SK-N-SH (cell line): ENCODE measurements around the gene ZWINT. TPM values are rescaled to one million over a fixed set of nuclear protein-coding genes. Genes with fewer than 3 reads are reported as not detected.

Source experiments
- CTCF ChIA-PET: fragments of 300-600, 350-600 bp; formaldehyde crosslinking; extraction: SDS; loops from one replicate; lab custom pipeline; 2021; lab: Yijun Ruan, JAX
- POLR2A ChIA-PET: fragments of 350-600 bp; sonication (Branson Sonifier 250); formaldehyde crosslinking; extraction: SDS; loops from one replicate; lab custom pipeline; 2020; ENCODE audit warnings: antibody characterized with exemption, inconsistent platforms; lab: Yijun Ruan, JAX
- DNase-seq: peaks from one replicate; pipeline ENCODE4 v3.0.0; 2012
- H2AFZ ChIP-seq: fragments of 200-600 bp; sonication (generic); 2 replicates; pipeline ENCODE4 v1.8.1; 2016; ENCODE audit warnings: antibody characterized with exemption, mild to moderate bottlenecking, low read depth
- H3F3A ChIP-seq: fragments of 200-600 bp; sonication (generic); replicated peaks from 2 replicates; pipeline ENCODE3; 2016; ENCODE audit warnings: antibody characterized with exemption, mild to moderate bottlenecking; ENCODE audit not compliant: insufficient read depth
- H3K27ac ChIP-seq, 2 experiments: fragments of 200-500 bp in 1 of 2; fragments of 200-600 bp in 1 of 2; sonication (Bioruptor generic) in 1 of 2; sonication (generic), shearing (Covaris generic) in 1 of 2; 2 replicates each; pipeline versions ENCODE4 v1.5.1 to v1.6.1; 2014 to 2016; ENCODE audit warnings: low read depth in 2 of 2, inconsistent platforms in 1 of 2, low read length in 1 of 2, mild to moderate bottlenecking in 1 of 2, mixed read lengths in 1 of 2
- H3K27me3 ChIP-seq: fragments of 200-600 bp; sonication (generic), shearing (Covaris generic); 2 replicates; pipeline ENCODE4 v1.6.1; 2016; ENCODE audit warnings: mixed run types; ENCODE audit not compliant: insufficient read depth
- H3K36me3 ChIP-seq, 2 experiments: fragments of 200-500 bp in 1 of 2; fragments of 200-600 bp in 1 of 2; sonication (Bioruptor generic) in 1 of 2; sonication (generic) in 1 of 2; replicated peaks in 1 of 2; 2 replicates each; pipeline versions ENCODE3 to v1.5.1; 2014 to 2016; ENCODE audit warnings: low read length in 1 of 2, mild to moderate bottlenecking in 1 of 2; ENCODE audit not compliant: insufficient read depth in 2 of 2, control insufficient read depth in 1 of 2
- H3K4me1 ChIP-seq, 2 experiments: fragments of 200-500 bp in 1 of 2; fragments of 200-600 bp in 1 of 2; sonication (Bioruptor generic) in 1 of 2; sonication (generic), shearing (Covaris generic) in 1 of 2; 2 replicates each; pipeline versions ENCODE4 v1.5.1 to v1.6.1; 2014 to 2016; ENCODE audit warnings: low read depth in 1 of 2, low read length in 1 of 2, mixed run types in 1 of 2; ENCODE audit not compliant: insufficient read depth in 2 of 2, control insufficient read depth in 1 of 2
- H3K4me2 ChIP-seq: fragments of 200-600 bp; sonication (generic), shearing (Covaris generic); 2 replicates; pipeline ENCODE4 v1.6.1; 2017; ENCODE audit warnings: mixed run types
- H3K4me3 ChIP-seq, 2 experiments: fragments of 200-500 bp in 1 of 2; fragments of 200-600 bp in 1 of 2; sonication (Bioruptor generic) in 1 of 2; sonication (generic), shearing (Covaris generic) in 1 of 2; 2 replicates each; pipeline versions ENCODE4 v1.5.1 to v1.8.1; 2014 to 2016; ENCODE audit warnings: low read depth in 2 of 2, inconsistent platforms in 1 of 2, low read length in 1 of 2, mild to moderate bottlenecking in 1 of 2, mixed read lengths in 1 of 2, moderate library complexity in 1 of 2
- H3K79me2 ChIP-seq: fragments of 200-600 bp; sonication (generic); 2 replicates; pipeline ENCODE4 v1.8.1; 2017; ENCODE audit warnings: mild to moderate bottlenecking; ENCODE audit not compliant: insufficient read depth
- H3K9ac ChIP-seq: fragments of 200-600 bp; sonication (generic); 2 replicates; pipeline ENCODE4 v1.6.1; 2017; ENCODE audit warnings: mixed run types
- H3K9me2 ChIP-seq: fragments of 200-600 bp; sonication (generic); 2 replicates; pipeline ENCODE4 v1.6.1; 2017; ENCODE audit warnings: mixed run types
- H3K9me3 ChIP-seq: fragments of 200-600 bp; sonication (generic); 2 replicates; pipeline ENCODE4 v1.6.1; 2017; ENCODE audit warnings: mixed run types, mild to moderate bottlenecking, moderate library complexity
- H4K20me1 ChIP-seq: fragments of 200-600 bp; sonication (generic); 2 replicates; pipeline ENCODE4 v1.6.1; 2017; ENCODE audit warnings: mild to moderate bottlenecking, mixed run types; ENCODE audit not compliant: insufficient read depth
- CTCF ChIP-seq: fragments of 200-600 bp; sonication (generic); IDR thresholded peaks from 2 replicates; pipeline ENCODE4 v1.6.1; 2017; ENCODE audit warnings: antibody characterized with exemption, mild to moderate bottlenecking, moderate library complexity
- EZH2phosphoT487 ChIP-seq: fragments of 200-600 bp; sonication (generic); IDR thresholded peaks from 2 replicates; pipeline ENCODE4 v1.6.1; 2017; ENCODE audit warnings: low read depth, mixed run types, mild to moderate bottlenecking, antibody characterized with exemption, moderate library complexity, borderline replicate concordance
- GATA2 ChIP-seq: sonication (generic); formaldehyde crosslinking; IDR thresholded peaks from 2 replicates; pipeline ENCODE4 v1.5.0; 2020; ENCODE audit warnings: mild to moderate bottlenecking, missing genetic modification reagents
- JUND ChIP-seq: IDR thresholded peaks from 2 replicates; pipeline ENCODE4 v1.4.0; 2012
- MAX ChIP-seq: IDR thresholded peaks from 2 replicates; pipeline ENCODE4 v1.4.0; 2012; ENCODE audit warnings: low read depth
- MXI1 ChIP-seq: IDR thresholded peaks from 2 replicates; pipeline ENCODE4 v1.6.1; 2012; ENCODE audit warnings: mild to moderate bottlenecking, low read depth, low read length, improper control_type of control experiment
- NFIC ChIP-seq: IDR thresholded peaks from 2 replicates; pipeline ENCODE4 v1.4.0; 2012; ENCODE audit warnings: borderline replicate concordance
- NRF1 ChIP-seq: IDR thresholded peaks from 2 replicates; pipeline ENCODE4 v1.6.1; 2012; ENCODE audit warnings: low read depth, mild to moderate bottlenecking, low read length
- PBX3 ChIP-seq: IDR thresholded peaks from 2 replicates; pipeline ENCODE4; 2012
- POLR2AphosphoS5 ChIP-seq: IDR thresholded peaks from 2 replicates; pipeline ENCODE4 v1.6.1; 2012; ENCODE audit warnings: low read depth, low read length
- RAD21 ChIP-seq: IDR thresholded peaks from 2 replicates; pipeline ENCODE4 v1.6.1; 2012; ENCODE audit warnings: mild to moderate bottlenecking, low read length
- RCOR1 ChIP-seq: fragments of 150-350 bp; IDR thresholded peaks from 2 replicates; pipeline ENCODE4 v1.6.1; 2017; ENCODE audit warnings: antibody characterized with exemption, low read length
- TAF1 ChIP-seq: IDR thresholded peaks from 2 replicates; pipeline ENCODE4 v1.6.1; 2012; ENCODE audit warnings: low read depth, mild to moderate bottlenecking, low read length, moderate library complexity, borderline replicate concordance
- TEAD4 ChIP-seq: IDR thresholded peaks from 2 replicates; pipeline ENCODE4 v1.4.0; 2012; ENCODE audit warnings: mild to moderate bottlenecking, borderline replicate concordance; ENCODE audit not compliant: insufficient read depth
- USF2 ChIP-seq: fragments of 150-350 bp; IDR thresholded peaks from 2 replicates; pipeline ENCODE4 v1.6.1; 2017; ENCODE audit warnings: antibody characterized with exemption, low read length, low read depth, borderline replicate concordance
- YY1 ChIP-seq: IDR thresholded peaks from 2 replicates; pipeline ENCODE4 v1.4.0; 2012; ENCODE audit warnings: low read depth, mild to moderate bottlenecking
- ZBTB33 ChIP-seq: IDR thresholded peaks from 2 replicates; pipeline ENCODE4 v1.4.0; 2012; ENCODE audit warnings: low read depth, borderline replicate concordance
- WGBS: methylation state at CpG from one replicate; pipeline ENCODE4 v1.1.6; 2017; ENCODE audit warnings: low lambda C conversion rate; 5-methylcytosine and 5-hydroxymethylcytosine counted together
- polyA plus RNA-seq, 3 experiments: library from polyadenylated mRNA; depleted of rRNA; stranded (reverse); fragments of >200 nt; gene quantifications; 2 replicates each; pipeline ENCODE4 v1.2.3, GENCODE V29; 2012

ZWINT gene
- polyA plus RNA-seq, 1 of the 3 experiments (the other 2 are of a cell fraction) = 49.3 TPM

- H3K9ac ChIP-seq = no peak overlapping the region
- POLR2A ChIA-PET = no interaction called here
Observed at GRCh38 chr10:56329961-56330360, 31.1 kb downstream of the ZWINT start.

GRCh38 chr10:56327118-56327517 is 33.9 kb downstream of the ZWINT start:
- no peak overlapping the region for H3K4me2 ChIP-seq
- peaks cover 0 to 2% of the 10 kb centered on the region in 2 experiments; a peak in 1 of 4 replicates for H3K4me1 ChIP-seq
- no peaks in the 10 kb centered on the region for H3K27me3 ChIP-seq
- no peak overlapping the region for H3K27ac ChIP-seq
- H3K9me2 ChIP-seq = no peaks in the 10 kb centered on the region
- no peak for DNase-seq
- no peaks in the 10 kb centered on the region for H3K79me2 ChIP-seq
- no peaks in the 10 kb centered on the region for H3K36me3 ChIP-seq
- 22% methylated on average over 3 of the region's 3 CpGs for WGBS
- H3K9ac ChIP-seq = no peak overlapping the region
- H4K20me1 ChIP-seq = no peaks in the 10 kb centered on the region
- H3K4me3 ChIP-seq = no peak overlapping the region
- H3K9me3 ChIP-seq = no peaks in the 10 kb centered on the region
- CTCF ChIA-PET = interaction anchor here (0.7 to 1.3 kb wide), 3 partner anchors 9 to 23 kb away, joined by 3 read pairs; no protein-coding TSS in a partner anchor
- POLR2A ChIA-PET = no interaction called here
- H2AFZ ChIP-seq = no peak overlapping the region
- no peaks in the 10 kb centered on the region for H3F3A ChIP-seq
- TF ChIP-seq TAF1 (no peak), NFIC (no peak), PBX3 (no peak), EZH2phosphoT487 (no peak), ZBTB33 (no peak), MAX (no peak), POLR2AphosphoS5 (no peak), NRF1 (no peak), TEAD4 (no peak), CTCF (no peak), YY1 (no peak), MXI1 (no peak), RAD21 (no peak), USF2 (no peak), GATA2 (CRISPR knock-in tag) (no peak), JUND (no peak)

More at GRCh38 chr10:56329961-56330360, 31.1 kb downstream of the ZWINT start:
- H3K9me3 ChIP-seq = no peaks in the 10 kb centered on the region
- CTCF ChIA-PET = no interaction called here
- TF ChIP-seq JUND = no peak
- TF ChIP-seq PBX3 = no peak
- TF ChIP-seq RCOR1 = no peak
- DNase-seq = no peak
- H3K36me3 ChIP-seq = no peaks in the 10 kb centered on the region
- no peaks in the 10 kb centered on the region for H3K9me2 ChIP-seq
- WGBS = 79% methylated on average over 2 of the region's 2 CpGs
- no peaks in the 10 kb centered on the region for H3F3A ChIP-seq
- no peaks in the 10 kb centered on the region for H3K27me3 ChIP-seq
- H3K79me2 ChIP-seq = no peaks in the 10 kb centered on the region
- H3K4me3 ChIP-seq = no peak overlapping the region
- H2AFZ ChIP-seq = no peak overlapping the region
- H3K4me2 ChIP-seq = no peak overlapping the region
- H4K20me1 ChIP-seq = no peaks in the 10 kb centered on the region
- no peak overlapping the region for H3K27ac ChIP-seq
- peaks cover 0 to 2% of the 10 kb centered on the region in 2 experiments; a peak in 1 of 4 replicates for H3K4me1 ChIP-seq
